Fibroblast of mammary gland (primary cell): ENCODE results near the gene LRRC45.

Source experiments
- DNase-seq: peaks from one replicate; pipeline ENCODE4 v3.0.0-alpha.2; 2010; ENCODE audit warnings: low read depth
- H3K4me3 ChIP-seq: 2 replicates; pipeline ENCODE4 v1.5.1; 2011; ENCODE audit warnings: low read depth, mild to moderate bottlenecking, low read length, moderate library complexity; ENCODE audit not compliant: control insufficient read depth
- TF ChIP-seq, protein P1 (sequence below): conservative IDR thresholded peaks from 2 replicates; pipeline ENCODE4 v1.5.1; 2011; ENCODE audit warnings: low read depth, low read length, inconsistent platforms; ENCODE audit not compliant: control insufficient read depth, insufficient read depth

The LRRC45 gene

GRCh38 chr17:82053130-82053529 lies 30.0 kb downstream of the LRRC45 start:
- H3K4me3 ChIP-seq, result peak overlapping the region; percentile 70
- DNase-seq, result no peak
- TF ChIP-seq, protein P1, sequence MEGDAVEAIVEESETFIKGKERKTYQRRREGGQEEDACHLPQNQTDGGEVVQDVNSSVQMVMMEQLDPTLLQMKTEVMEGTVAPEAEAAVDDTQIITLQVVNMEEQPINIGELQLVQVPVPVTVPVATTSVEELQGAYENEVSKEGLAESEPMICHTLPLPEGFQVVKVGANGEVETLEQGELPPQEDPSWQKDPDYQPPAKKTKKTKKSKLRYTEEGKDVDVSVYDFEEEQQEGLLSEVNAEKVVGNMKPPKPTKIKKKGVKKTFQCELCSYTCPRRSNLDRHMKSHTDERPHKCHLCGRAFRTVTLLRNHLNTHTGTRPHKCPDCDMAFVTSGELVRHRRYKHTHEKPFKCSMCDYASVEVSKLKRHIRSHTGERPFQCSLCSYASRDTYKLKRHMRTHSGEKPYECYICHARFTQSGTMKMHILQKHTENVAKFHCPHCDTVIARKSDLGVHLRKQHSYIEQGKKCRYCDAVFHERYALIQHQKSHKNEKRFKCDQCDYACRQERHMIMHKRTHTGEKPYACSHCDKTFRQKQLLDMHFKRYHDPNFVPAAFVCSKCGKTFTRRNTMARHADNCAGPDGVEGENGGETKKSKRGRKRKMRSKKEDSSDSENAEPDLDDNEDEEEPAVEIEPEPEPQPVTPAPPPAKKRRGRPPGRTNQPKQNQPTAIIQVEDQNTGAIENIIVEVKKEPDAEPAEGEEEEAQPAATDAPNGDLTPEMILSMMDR, result no peak

DNA sequence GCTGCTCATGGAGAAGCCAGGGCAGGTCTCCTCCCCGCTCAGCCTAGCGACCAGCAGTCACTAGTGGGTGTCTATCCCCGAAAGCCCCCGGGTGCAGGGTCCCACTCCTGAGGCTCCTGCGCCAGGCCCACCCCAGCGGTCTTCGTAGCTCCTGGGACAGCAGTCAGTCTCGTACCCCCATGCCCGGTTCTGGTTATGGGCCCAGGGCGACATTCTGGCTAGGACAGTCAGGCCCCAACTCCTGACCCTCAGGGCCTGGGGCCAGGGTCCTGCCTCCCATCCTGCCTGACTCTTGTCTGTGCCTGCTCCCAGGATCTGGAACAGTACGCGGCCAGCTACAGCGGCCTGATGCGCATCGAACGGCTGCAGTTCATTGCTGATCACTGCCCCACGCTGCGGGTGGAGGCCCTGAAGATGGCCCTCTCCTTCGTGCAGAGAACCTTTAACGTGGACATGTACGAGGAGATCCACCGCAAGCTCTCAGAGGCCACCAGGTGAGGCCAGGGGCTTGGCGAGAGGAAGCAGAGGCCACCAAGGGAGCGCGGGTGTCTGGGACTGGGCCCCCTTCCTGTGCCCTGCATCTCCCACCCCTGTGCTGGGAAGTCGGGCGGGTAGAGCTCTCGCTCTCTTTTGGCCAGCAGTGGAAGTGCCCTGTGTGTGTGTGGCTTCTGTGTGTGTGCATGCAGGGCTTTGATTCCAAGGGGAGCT lies 30.6 kb downstream of the LRRC45 start:
- no peak for DNase-seq
- TF ChIP-seq, protein P1, result no peak
- H3K4me3 ChIP-seq, result no peak overlapping the region

DNA sequence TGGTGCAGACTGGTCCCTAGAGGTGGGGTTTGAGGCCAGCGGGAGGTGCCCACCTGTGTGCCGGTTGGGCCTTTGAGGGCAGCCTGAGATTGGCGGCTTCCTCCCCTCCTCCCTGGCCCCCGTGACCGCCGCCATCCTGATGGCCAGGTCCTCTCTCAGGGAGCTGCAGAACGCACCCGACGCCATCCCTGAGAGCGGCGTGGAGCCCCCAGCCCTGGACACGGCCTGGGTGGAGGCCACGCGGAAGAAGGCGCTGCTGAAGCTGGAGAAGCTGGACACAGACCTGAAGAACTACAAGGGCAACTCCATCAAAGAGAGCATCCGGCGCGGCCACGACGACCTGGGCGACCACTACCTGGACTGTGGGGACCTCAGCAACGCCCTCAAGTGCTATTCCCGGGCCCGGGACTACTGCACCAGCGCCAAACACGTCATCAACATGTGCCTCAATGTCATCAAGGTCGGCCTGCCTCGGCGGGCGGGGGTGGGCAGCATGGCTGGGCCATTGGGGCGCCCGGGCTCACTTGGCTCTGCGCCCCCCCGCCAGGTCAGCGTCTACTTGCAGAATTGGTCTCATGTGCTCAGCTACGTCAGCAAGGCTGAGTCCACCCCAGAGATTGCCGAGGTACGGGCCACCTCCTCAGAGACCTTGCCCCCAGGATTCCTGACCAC lies 31.4 kb downstream of the LRRC45 start:
- DNase-seq, result no peak
- H3K4me3 ChIP-seq, result no peak overlapping the region
- TF ChIP-seq, protein P1, result no peak

- no peak overlapping the region for H3K4me3 ChIP-seq
- DNase-seq, result no peak
- TF ChIP-seq, protein P1, result no peak
Observed at GRCh38 chr17:82055023-82055964, 32.2 kb downstream of the LRRC45 start.

- DNase-seq, result no peak
- no peak overlapping the region for H3K4me3 ChIP-seq
- TF ChIP-seq, protein P1, result no peak
Observed at GRCh38 chr17:82055965-82056728, 33.0 kb downstream of the LRRC45 start.
